Mesenchymal stem cell (in vitro differentiated cells and primary cell): ENCODE data around the gene CRISPLD2.

Source experiments
- DNase-seq: peaks from one replicate; pipeline ENCODE4 v3.0.0-alpha.2; 2013
- H2AFZ ChIP-seq: one replicate; pipeline ENCODE4 v1.6.1; 2013; ENCODE audit warnings: low read depth, mild to moderate bottlenecking, control low read depth, inconsistent platforms, low read length, moderate library complexity
- H2AK5ac ChIP-seq: 2 replicates; pipeline ENCODE4 v1.6.1; 2013; ENCODE audit warnings: low read length, moderate library complexity, mild to moderate bottlenecking, inconsistent platforms; ENCODE audit not compliant: severe bottlenecking
- H2BK120ac ChIP-seq: one replicate; pipeline ENCODE4 v1.6.1; 2013; ENCODE audit warnings: low read depth, mild to moderate bottlenecking, inconsistent platforms, low read length, moderate library complexity
- H2BK12ac ChIP-seq, 2 experiments: one replicate each; pipeline ENCODE4 v1.6.1; 2013; ENCODE audit warnings: inconsistent platforms in 2 of 2, low read length in 2 of 2, mild to moderate bottlenecking in 2 of 2, moderate library complexity in 2 of 2, control low read depth in 1 of 2
- H2BK15ac ChIP-seq: one replicate; pipeline ENCODE4 v1.6.1; 2013; ENCODE audit warnings: mild to moderate bottlenecking, low read depth, inconsistent platforms; ENCODE audit not compliant: poor library complexity, severe bottlenecking
- H2BK5ac ChIP-seq: 2 replicates; pipeline ENCODE4 v1.6.1; 2013; ENCODE audit warnings: low read depth, mild to moderate bottlenecking, low read length, control low read depth, inconsistent platforms; ENCODE audit not compliant: poor library complexity, severe bottlenecking
- H3K14ac ChIP-seq, 2 experiments: one replicate each; pipeline ENCODE4 v1.6.1; 2013; ENCODE audit warnings: inconsistent platforms in 2 of 2, low read length in 2 of 2, control low read depth in 1 of 2, mild to moderate bottlenecking in 1 of 2, moderate library complexity in 1 of 2
- H3K18ac ChIP-seq, 2 experiments: one replicate each; pipeline ENCODE4 v1.6.1; 2013; ENCODE audit warnings: inconsistent platforms in 2 of 2, low read length in 2 of 2, control low read depth in 1 of 2, low read depth in 1 of 2, mild to moderate bottlenecking in 1 of 2
- H3K23ac ChIP-seq, 2 experiments: one replicate each; pipeline ENCODE4 v1.6.1; 2013; ENCODE audit warnings: inconsistent platforms in 2 of 2, low read length in 2 of 2, mild to moderate bottlenecking in 2 of 2, moderate library complexity in 2 of 2, control low read depth in 1 of 2
- H3K27ac ChIP-seq: 2 replicates; pipeline ENCODE4 v1.5.1; 2013; ENCODE audit warnings: mild to moderate bottlenecking, moderate library complexity, low read length, control low read depth, inconsistent platforms; ENCODE audit not compliant: poor library complexity, severe bottlenecking
- H3K27me3 ChIP-seq, 2 experiments: 2 replicates each; pipeline versions ENCODE4 v1.6.1 to v1.7.0; 2013; ENCODE audit warnings: low read length in 2 of 2, mild to moderate bottlenecking in 2 of 2, moderate library complexity in 2 of 2, control low read depth in 1 of 2, inconsistent platforms in 1 of 2; ENCODE audit not compliant: control insufficient read depth in 1 of 2, insufficient read depth in 1 of 2
- H3K36me3 ChIP-seq, 2 experiments: 2 replicates each; pipeline versions ENCODE4 v1.6.1 to v1.7.0; 2013; ENCODE audit warnings: low read length in 2 of 2, control low read depth in 1 of 2, inconsistent platforms in 1 of 2, low read depth in 1 of 2, mild to moderate bottlenecking in 1 of 2; ENCODE audit not compliant: insufficient read depth in 2 of 2, control insufficient read depth in 1 of 2
- H3K4ac ChIP-seq, 2 experiments: one replicate each; pipeline ENCODE4 v1.6.1; 2013; ENCODE audit warnings: inconsistent platforms in 2 of 2, low read length in 2 of 2, mild to moderate bottlenecking in 2 of 2, moderate library complexity in 2 of 2, control low read depth in 1 of 2, low read depth in 1 of 2
- H3K4me1 ChIP-seq: 2 replicates; pipeline ENCODE4 v1.6.1; 2013; ENCODE audit warnings: low read depth, low read length, control low read depth; ENCODE audit not compliant: control insufficient read depth, insufficient read depth
- H3K4me2 ChIP-seq: 2 replicates; pipeline ENCODE4 v1.6.1; 2013; ENCODE audit warnings: low read length, mild to moderate bottlenecking, inconsistent platforms; ENCODE audit not compliant: poor library complexity, severe bottlenecking
- H3K4me3 ChIP-seq, 2 experiments: 2 replicates each; pipeline versions ENCODE4 v1.5.1 to v1.7.0; 2013; ENCODE audit warnings: low read length in 2 of 2, mild to moderate bottlenecking in 2 of 2, control low read depth in 1 of 2, low read depth in 1 of 2; ENCODE audit not compliant: insufficient read depth in 1 of 2
- H3K79me1 ChIP-seq: replicated peaks from 2 replicates; pipeline ENCODE4 v1.6.1; 2013; ENCODE audit warnings: mild to moderate bottlenecking, control low read depth, low read length, inconsistent platforms; ENCODE audit not compliant: poor library complexity, severe bottlenecking
- H3K9ac ChIP-seq: 2 replicates; pipeline ENCODE4 v1.7.0; 2013; ENCODE audit warnings: mild to moderate bottlenecking, low read length, moderate library complexity
- H3K9me3 ChIP-seq: 2 replicates; pipeline ENCODE4 v1.7.0; 2013; ENCODE audit warnings: mild to moderate bottlenecking, low read length; ENCODE audit not compliant: control insufficient read depth
- H4K8ac ChIP-seq: one replicate; pipeline ENCODE4 v1.6.1; 2013; ENCODE audit warnings: inconsistent platforms, mild to moderate bottlenecking, low read length, moderate library complexity
- H4K91ac ChIP-seq: one replicate; pipeline ENCODE4 v1.6.1; 2013; ENCODE audit warnings: mild to moderate bottlenecking, low read length, inconsistent platforms
- WGBS: methylation state at CpG from one replicate; pipeline ENCODE4 v1.1.7; 2013; ENCODE audit warnings: mixed read lengths; 5-methylcytosine and 5-hydroxymethylcytosine counted together

Gene CRISPLD2

GRCh38 chr16:84791501-84791900 lies 28.3 kb upstream of the CRISPLD2 start:
- H2AFZ ChIP-seq: no peak overlapping the region
- no peak overlapping the region for H3K4ac ChIP-seq
- no peak overlapping the region for H2BK5ac ChIP-seq
- no peak overlapping the region for H3K18ac ChIP-seq
- H2BK12ac ChIP-seq: no peak overlapping the region
- peaks cover 6% of the 10 kb centered on the region for H3K4me1 ChIP-seq
- peaks cover 0 to 19% of the 10 kb centered on the region in 2 experiments for H3K36me3 ChIP-seq
- H3K79me1 ChIP-seq: no peaks in the 10 kb centered on the region
- no peak overlapping the region for H2BK15ac ChIP-seq
- no peak overlapping the region for H3K4me2 ChIP-seq
- H3K27me3 ChIP-seq: no peaks in the 10 kb centered on the region
- H4K91ac ChIP-seq: no peak overlapping the region
- H3K14ac ChIP-seq: no peak overlapping the region
- H3K27ac ChIP-seq: no peak overlapping the region
- no peak overlapping the region for H3K9ac ChIP-seq
- no peak overlapping the region for H2AK5ac ChIP-seq
- no peak overlapping the region for H4K8ac ChIP-seq
- no peak overlapping the region for H3K23ac ChIP-seq
- DNase-seq: no peak
- H3K9me3 ChIP-seq: no peaks in the 10 kb centered on the region
- WGBS: 100% methylated on average over 6 of the region's 6 CpGs
- H3K4me3 ChIP-seq: no peak overlapping the region
- H2BK120ac ChIP-seq: no peak overlapping the region

- no peak overlapping the region for H3K9ac ChIP-seq
- no peaks in the 10 kb centered on the region for H3K79me1 ChIP-seq
- H2BK12ac ChIP-seq: no peak overlapping the region
- no peak for DNase-seq
- no peak overlapping the region for H3K4me3 ChIP-seq
- no peak overlapping the region for H2BK15ac ChIP-seq
- H3K9me3 ChIP-seq: no peaks in the 10 kb centered on the region
- peaks cover 0 to 9% of the 10 kb centered on the region in 2 experiments for H3K36me3 ChIP-seq
- H2AFZ ChIP-seq: no peak overlapping the region
- no peak overlapping the region for H3K14ac ChIP-seq
- no peak overlapping the region for H3K4me2 ChIP-seq
- H2AK5ac ChIP-seq: no peak overlapping the region
- H4K91ac ChIP-seq: no peak overlapping the region
- no peak overlapping the region for H3K27ac ChIP-seq
- no peak overlapping the region for H3K18ac ChIP-seq
- no peaks in the 10 kb centered on the region for H3K4me1 ChIP-seq
- no peak overlapping the region for H2BK120ac ChIP-seq
- H3K4ac ChIP-seq: no peak overlapping the region
- 94% methylated on average over 6 of the region's 6 CpGs for WGBS
- H2BK5ac ChIP-seq: no peak overlapping the region
- H4K8ac ChIP-seq: no peak overlapping the region
- H3K23ac ChIP-seq: no peak overlapping the region
- no peaks in the 10 kb centered on the region for H3K27me3 ChIP-seq
Measured at GRCh38 chr16:84794186-84794585, 25.6 kb upstream of the CRISPLD2 start.

- Histone ChIP-seq H3K23ac (no peak overlapping the region), H3K4me1 (no peaks in the 10 kb centered on the region), H3K9ac (no peak overlapping the region), H3K4me2 (no peak overlapping the region), H3K4ac (no peak overlapping the region), H2BK5ac (no peak overlapping the region), H3K27ac (no peak overlapping the region), H3K9me3 (no peaks in the 10 kb centered on the region), H2BK12ac (peak overlapping the region in 1 of 2 experiments; percentile 67), H3K79me1 (no peaks in the 10 kb centered on the region), H3K14ac (no peak overlapping the region), H3K27me3 (no peaks in the 10 kb centered on the region), H4K8ac (no peak overlapping the region), H4K91ac (peak overlapping the region; percentile 64), H2BK120ac (no peak overlapping the region), H3K18ac (peak overlapping the region; percentile 18 to 75), H3K4me3 (no peak overlapping the region), H2AK5ac (no peak overlapping the region), H3K36me3 (peaks cover 0 to 4% of the 10 kb centered on the region in 2 experiments), H2BK15ac (no peak overlapping the region), H2AFZ (no peak overlapping the region)
- no peak for DNase-seq
- WGBS: 95% methylated on average over 19 of the region's 19 CpGs
Measured at GRCh38 chr16:84794626-84795025, 25.2 kb upstream of the CRISPLD2 start.

GRCh38 chr16:84795329-84796053 lies 24.3 kb upstream of the CRISPLD2 start:
- Histone ChIP-seq H2BK5ac (no peak overlapping the region), H3K36me3 (peaks cover 0 to 3% of the 10 kb centered on the region in 2 experiments), H2BK120ac (no peak overlapping the region), H3K27me3 (no peaks in the 10 kb centered on the region), H2AFZ (no peak overlapping the region), H3K4me1 (no peaks in the 10 kb centered on the region), H4K91ac (no peak overlapping the region), H4K8ac (no peak overlapping the region), H3K4ac (no peak overlapping the region), H3K27ac (no peak overlapping the region), H3K79me1 (no peaks in the 10 kb centered on the region), H2BK12ac (peak overlapping the region in 1 of 2 experiments; percentile 7), H3K9ac (peak overlapping the region; percentile 63), H3K23ac (no peak overlapping the region), H3K18ac (peak overlapping the region; percentile 6 to 13), H2AK5ac (no peak overlapping the region), H3K14ac (no peak overlapping the region), H2BK15ac (no peak overlapping the region), H3K4me3 (peak overlapping the region in 1 of 2 experiments; percentile 20), H3K9me3 (no peaks in the 10 kb centered on the region), H3K4me2 (no peak overlapping the region)
- WGBS: 75% methylated on average over 20 of the region's 22 CpGs
- DNase-seq: peak; percentile 94
